Adrenal gland (tissue), 5 donors: ENCODE data around the gene PHF12.

Source experiments
- POLR2A ChIP-seq, 2 donors: fragments of 450-650 bp; IDR thresholded peaks; one replicate each; pipeline ENCODE4 v1.6.1; 2017; ENCODE audit warnings: antibody characterized with exemption in 2 of 2, mild to moderate bottlenecking in 2 of 2, moderate library complexity in 1 of 2
- TF ChIP-seq, protein P1 (sequence below), 6 experiments: fragments of 450-650 bp in 4 of 6; fragments of 200-600 bp in 2 of 6; sonication (generic) in 1 of 6; IDR thresholded peaks; 1 replicate in 5 of 6; 2 replicates in 1 of 6; pipeline versions ENCODE4 v1.5.1 to v1.8.0; 2016 to 2021; ENCODE audit warnings: antibody characterized with exemption in 6 of 6, mild to moderate bottlenecking in 2 of 6, moderate library complexity in 1 of 6
- donor health status: DM: no; HTN: no; CAD: no.

- TF ChIP-seq POLR2A (IDR thresholded peaks at IDR 0.05) = no peak
- TF ChIP-seq, protein P1, sequence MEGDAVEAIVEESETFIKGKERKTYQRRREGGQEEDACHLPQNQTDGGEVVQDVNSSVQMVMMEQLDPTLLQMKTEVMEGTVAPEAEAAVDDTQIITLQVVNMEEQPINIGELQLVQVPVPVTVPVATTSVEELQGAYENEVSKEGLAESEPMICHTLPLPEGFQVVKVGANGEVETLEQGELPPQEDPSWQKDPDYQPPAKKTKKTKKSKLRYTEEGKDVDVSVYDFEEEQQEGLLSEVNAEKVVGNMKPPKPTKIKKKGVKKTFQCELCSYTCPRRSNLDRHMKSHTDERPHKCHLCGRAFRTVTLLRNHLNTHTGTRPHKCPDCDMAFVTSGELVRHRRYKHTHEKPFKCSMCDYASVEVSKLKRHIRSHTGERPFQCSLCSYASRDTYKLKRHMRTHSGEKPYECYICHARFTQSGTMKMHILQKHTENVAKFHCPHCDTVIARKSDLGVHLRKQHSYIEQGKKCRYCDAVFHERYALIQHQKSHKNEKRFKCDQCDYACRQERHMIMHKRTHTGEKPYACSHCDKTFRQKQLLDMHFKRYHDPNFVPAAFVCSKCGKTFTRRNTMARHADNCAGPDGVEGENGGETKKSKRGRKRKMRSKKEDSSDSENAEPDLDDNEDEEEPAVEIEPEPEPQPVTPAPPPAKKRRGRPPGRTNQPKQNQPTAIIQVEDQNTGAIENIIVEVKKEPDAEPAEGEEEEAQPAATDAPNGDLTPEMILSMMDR (IDR thresholded peaks at IDR 0.05) = no peak
Observed at GRCh38 chr17:28938552-28938951, 12.8 kb downstream of the PHF12 start.
